GM06990 (cell line): ENCODE results near the gene KRT32.

Experiments
- DNase-seq: peaks from one replicate; pipeline ENCODE4 v3.0.0-alpha.2; 2011; ENCODE audit not compliant: insufficient read length; ENCODE audit errors: extremely low read depth
- H3K27me3 ChIP-seq: replicated peaks from 2 replicates; pipeline ENCODE4 v1.6.0; 2011; ENCODE audit warnings: low read length; ENCODE audit not compliant: control insufficient read depth, insufficient read depth
- H3K36me3 ChIP-seq: 2 replicates; pipeline ENCODE4 v1.5.1; 2011; ENCODE audit warnings: low read length; ENCODE audit not compliant: control insufficient read depth, insufficient read depth
- H3K4me3 ChIP-seq: replicated peaks from 2 replicates; pipeline ENCODE4 v1.5.1; 2011; ENCODE audit warnings: low read depth, mild to moderate bottlenecking, control low read depth, low read length
- CTCF ChIP-seq: IDR thresholded peaks from 2 replicates; pipeline ENCODE4 v1.5.1; 2011; ENCODE audit warnings: low read length, control low read depth, mild to moderate bottlenecking, inconsistent platforms; ENCODE audit not compliant: insufficient read depth, poor library complexity, severe bottlenecking

KRT32 gene

GRCh38 chr17:41511716-41512115 lies 44.5 kb upstream of the KRT32 start:
- TF ChIP-seq CTCF, result no peak
- H3K36me3 ChIP-seq, result no peaks in the 10 kb centered on the region

DNA sequence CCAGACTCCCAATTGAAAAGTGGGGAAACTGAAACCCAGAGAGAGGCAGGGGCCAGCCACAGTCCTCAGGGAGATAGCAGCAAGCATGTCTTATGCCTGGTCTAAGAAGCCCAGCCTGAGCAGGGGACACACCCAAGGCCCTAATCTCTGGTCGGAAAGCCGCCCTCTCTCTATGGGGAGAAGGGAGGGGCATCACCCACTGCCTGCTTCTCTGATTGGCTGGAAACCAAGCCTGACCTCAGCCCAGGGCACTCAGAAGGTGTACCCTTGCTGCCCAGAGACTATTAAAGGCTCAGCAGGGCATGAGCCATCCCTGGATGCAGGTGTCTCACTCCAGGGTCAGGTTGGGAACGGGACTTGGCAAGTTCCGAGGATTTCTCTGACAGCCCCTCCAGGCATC lies 43.9 kb upstream of the KRT32 start:
- no peak overlapping the region for H3K4me3 ChIP-seq
- no peak for DNase-seq
- H3K27me3 ChIP-seq, result peaks cover 1% of the 10 kb centered on the region
- no peaks in the 10 kb centered on the region for H3K36me3 ChIP-seq
- no peak for TF ChIP-seq CTCF

More at GRCh38 chr17:41511716-41512115, 44.5 kb upstream of the KRT32 start:
- no peak for DNase-seq
- peaks cover 1% of the 10 kb centered on the region for H3K27me3 ChIP-seq
- no peak overlapping the region for H3K4me3 ChIP-seq

DNA sequence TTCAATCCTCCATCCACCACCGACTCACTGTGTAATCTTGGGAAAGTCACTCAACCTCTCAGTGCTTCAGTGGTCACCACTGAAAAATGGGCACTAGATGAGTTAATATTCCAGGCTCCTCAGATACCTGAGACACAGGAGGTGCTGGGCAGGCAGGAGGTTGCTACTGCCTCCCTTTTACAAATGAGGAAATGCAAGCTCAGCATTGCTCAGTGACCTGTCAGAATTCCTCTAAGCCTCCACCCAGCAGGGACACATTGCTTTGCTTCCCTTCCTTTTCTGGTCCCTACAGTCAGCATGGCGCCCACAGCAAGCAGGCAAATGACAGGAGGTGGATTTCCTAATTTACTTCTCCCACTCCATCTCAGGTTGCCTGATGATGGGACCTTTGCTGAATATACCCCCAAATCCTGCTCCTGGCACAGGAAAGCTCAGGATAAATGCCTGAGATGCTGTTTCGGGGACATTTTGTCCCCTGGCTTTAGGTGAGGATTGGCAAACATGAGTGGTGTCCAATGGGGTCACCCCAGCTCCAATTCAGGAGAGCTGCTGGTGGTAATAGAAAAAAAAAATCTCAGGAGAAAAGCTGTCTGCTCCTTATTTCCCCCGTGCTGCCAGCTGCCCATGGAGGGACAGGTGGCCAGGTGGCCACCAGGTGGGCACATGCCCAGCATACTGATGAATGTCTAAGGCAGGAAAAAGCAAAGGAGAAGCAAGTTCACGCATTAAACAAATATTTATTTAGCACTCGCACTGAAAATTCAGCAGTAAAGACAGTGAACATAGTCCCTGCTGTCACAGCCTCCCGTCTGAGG lies 43.3 kb upstream of the KRT32 start:
- DNase-seq, result no peak
- Histone ChIP-seq H3K27me3 (peaks cover 1% of the 10 kb centered on the region), H3K4me3 (no peak overlapping the region), H3K36me3 (no peaks in the 10 kb centered on the region)
- no peak for TF ChIP-seq CTCF

DNA sequence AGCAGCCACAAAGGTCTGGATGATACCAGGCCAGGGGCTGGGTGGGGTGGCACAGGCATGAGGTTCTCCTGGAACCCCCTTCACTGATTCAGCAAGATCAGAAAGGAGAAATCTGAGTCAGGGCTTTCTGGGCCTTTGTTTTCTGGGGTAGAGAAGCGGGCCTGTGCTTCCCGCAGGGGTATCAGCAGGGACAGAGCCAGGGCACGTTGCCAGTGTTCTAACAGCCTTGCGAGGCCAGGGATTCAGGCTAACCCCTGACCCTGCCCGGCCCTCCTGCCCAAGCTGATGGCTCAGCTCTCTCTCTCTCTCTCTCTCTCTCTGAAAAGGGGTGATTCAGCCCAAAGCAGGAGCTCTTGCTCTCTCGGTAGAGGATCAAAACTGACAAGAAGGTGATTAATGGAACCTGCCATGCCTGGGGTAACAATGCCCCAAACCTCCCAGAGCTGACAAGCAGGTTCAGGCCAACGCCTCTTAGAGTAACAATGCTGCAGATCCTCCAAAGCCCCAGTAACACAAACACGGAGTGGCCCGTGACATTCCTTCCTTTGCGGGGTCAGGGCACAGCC lies 40.2 kb upstream of the KRT32 start:
- no peak for DNase-seq
- H3K36me3 ChIP-seq, result no peaks in the 10 kb centered on the region
- TF ChIP-seq CTCF, result no peak
- peaks cover 1% of the 10 kb centered on the region for H3K27me3 ChIP-seq
- no peak overlapping the region for H3K4me3 ChIP-seq

- Histone ChIP-seq H3K27me3 (peaks cover 1% of the 10 kb centered on the region), H3K4me3 (no peak overlapping the region), H3K36me3 (no peaks in the 10 kb centered on the region)
- TF ChIP-seq CTCF, result no peak
- no peak for DNase-seq
Observed at GRCh38 chr17:41505809-41506767, 38.9 kb upstream of the KRT32 start.
